NCI-H128 (cell line): ENCODE measurements around the gene COIL.
"Not testable (repeated sequence)": the region's sequence is repeated elsewhere in the genome, so short reads cannot be mapped to it uniquely, and the experiment has no call there.

ENCODE experiments used
- DNase-seq: peaks from one replicate; lab custom pipeline; 2025; ENCODE audit not compliant: unreplicated experiment; lab: John Stamatoyannopoulos, UW

COIL gene

DNA sequence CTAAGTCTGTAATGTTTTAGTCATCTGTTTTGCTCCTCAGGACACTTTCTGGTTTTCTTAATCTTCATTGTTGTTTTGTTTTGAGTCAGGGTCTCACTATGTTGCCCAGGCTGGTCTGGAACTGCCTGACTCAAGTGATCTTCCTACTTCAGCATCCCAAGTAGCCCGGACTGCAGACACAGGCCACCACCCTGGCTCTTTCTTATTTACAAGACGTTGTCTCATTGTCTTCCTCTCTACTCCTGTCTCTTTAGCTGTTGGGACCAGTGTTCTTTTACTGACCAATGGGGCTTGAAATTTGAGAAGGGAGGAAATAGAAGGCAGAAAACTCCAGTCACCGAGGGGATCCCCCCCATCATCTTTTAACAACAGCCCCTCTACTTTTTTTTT is 18.2 kb upstream of the COIL start:
- no peak for DNase-seq

DNA sequence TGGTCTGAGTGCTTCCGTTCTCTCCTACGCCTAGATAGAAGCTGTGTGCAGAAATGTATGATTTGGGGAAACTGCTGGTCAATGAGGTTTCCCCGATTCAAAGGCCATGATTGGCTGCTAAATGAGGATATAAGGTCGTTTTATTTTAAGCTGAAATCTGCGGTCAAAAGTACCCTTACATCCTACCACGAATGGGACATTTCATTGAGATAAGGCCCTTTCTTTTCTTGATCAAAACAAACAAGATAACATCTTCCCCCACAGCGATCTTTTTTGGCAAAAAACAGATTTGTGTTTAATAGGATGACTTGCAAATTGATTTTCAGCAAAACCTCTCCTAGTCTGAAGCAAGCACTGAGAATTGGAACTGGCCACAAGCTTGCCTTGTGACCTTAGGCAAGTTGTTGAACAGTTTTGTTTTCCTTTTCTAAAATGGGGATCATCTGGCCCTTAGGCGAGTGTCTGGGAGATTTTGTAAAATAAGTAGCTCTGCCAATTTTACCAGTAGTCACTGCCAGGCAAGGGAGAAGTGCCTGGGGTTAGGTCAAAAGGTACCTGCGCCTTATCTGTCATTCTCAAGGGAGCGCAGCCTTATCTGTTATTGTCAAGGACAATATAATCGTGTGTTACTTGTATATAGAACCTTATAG is 17.7 kb upstream of the COIL start:
- DNase-seq, result no peak

DNA sequence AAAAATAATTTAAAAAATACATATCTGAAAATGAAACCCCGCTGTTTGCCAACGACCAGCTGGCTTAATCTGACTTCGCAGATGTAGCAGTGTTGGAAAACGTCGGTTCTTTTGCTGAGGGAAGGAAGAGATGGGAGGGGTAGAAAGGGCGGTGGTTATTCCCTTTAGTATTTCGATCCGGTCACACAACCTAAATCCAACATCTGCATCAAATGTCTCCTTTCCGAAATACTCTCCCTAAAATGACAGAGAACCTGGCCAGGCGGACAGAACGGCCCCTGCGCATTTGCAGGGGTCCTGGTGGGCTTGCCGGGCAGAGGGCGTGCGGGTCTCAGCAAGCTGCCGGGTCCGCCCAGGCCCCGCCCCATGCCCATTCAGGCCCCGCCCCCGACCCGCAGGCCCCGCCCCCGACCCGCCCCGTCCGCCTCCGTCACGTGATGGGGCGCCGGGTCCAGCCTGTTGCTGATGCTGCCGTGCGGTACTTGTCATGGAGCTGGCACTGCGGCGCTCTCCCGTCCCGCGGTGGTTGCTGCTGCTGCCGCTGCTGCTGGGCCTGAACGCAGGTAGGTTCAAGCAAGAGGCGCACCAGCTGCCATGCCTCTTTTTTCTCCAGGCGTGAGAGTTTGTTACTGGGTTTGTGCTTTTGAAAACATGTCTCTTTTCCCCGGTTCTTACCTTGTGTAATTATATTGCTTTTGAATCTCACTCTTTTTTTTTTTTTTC is 17.0 kb upstream of the COIL start, which contains the start of gene SCPEP1:
Gene SCPEP1, plus strand, starts transcription at position 459 of the 723 bp plus-strand sequence. Its CDS starts 29 bp downstream, at position 488.
- peak; percentile 53 for DNase-seq

DNA sequence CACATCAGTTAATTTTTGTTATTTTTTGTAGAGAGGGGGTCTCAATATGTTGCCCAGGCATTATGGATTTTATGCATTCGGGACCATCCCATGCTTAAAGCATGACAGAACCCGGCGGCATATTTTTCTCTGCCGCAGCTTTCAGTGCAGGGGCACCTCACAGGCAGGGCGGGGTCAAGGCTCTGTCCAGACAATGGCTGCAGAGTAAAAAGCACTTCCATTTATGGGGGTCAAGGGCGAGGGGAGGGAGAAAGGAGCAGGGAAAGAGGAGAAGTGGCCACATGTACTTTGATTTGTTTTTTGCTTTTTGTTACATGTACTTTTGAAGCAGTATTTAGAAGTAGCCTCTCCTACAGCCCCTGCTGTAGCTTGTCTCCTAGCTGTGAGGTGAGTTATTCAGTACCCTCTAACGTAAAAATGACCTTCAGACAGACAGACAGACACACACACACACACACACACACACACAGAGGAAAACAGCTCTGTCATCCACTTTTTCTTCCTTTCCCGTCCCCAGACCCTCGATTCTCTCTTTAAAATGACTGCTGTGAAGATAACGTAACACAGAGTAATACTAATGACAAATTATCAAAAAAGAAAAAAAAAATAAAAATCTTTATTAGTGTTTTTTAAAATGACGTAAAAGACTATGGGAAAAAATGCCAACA is 16.2 kb upstream of the COIL start:
- no peak for DNase-seq

DNA sequence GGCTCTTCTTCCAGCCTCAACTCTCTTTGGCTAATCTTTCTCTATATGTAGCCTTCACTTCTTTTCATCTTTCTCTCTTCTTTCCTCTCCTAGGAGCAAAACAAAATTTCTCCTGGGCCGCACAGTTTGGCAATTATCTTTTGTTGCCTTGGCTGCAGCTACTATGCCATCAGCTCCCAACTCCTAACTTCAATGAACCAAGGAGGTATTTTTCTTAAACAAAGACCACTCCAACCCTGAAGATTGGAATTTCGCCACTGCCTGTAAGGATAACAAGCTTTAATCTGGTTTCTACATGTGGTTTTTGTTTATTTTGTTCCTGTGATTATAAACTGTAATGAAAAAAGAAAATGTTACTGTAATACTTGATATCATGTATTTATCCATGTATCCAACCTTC is 14.8 kb upstream of the COIL start:
- no peak for DNase-seq

DNA sequence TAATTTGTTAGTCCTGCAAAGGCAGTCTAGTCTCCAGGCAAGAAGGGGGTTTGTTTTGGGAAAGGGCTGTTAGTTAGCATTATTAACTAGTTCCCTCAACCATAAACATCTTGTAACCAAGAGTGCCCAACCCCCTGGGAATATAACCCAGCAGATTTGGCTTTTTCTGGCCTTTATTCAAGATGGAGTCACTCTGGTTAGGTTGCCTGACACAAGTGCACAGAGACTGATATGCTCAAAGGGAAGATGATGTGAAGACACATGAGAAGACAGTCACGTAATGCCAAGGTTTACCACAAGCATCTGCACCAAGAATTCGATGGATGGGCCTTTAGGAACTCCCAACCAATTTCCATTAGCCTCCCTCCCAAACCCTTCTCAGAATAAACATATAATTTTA is 13.2 kb upstream of the COIL start:
- no peak for DNase-seq

DNA sequence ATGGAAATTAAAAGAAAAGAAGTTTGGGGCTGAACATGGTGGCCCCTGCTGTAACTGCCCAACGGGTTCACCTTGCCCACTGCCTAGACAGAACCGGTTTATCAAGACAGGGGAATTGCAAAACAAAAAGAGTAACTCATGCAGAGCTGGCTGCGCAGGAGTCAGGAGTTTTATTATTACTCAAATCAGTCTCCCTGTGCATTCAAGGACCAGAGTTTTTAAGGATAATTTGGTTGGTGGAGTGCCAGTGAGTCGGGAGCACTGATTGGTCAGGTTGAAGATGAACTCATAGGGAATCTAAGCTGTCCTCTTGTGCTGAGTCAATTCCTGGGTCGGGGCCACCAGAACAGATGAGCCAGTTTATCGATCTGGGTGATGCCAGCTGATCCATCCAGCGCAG is 12.7 kb upstream of the COIL start:
- no peak for DNase-seq

DNA sequence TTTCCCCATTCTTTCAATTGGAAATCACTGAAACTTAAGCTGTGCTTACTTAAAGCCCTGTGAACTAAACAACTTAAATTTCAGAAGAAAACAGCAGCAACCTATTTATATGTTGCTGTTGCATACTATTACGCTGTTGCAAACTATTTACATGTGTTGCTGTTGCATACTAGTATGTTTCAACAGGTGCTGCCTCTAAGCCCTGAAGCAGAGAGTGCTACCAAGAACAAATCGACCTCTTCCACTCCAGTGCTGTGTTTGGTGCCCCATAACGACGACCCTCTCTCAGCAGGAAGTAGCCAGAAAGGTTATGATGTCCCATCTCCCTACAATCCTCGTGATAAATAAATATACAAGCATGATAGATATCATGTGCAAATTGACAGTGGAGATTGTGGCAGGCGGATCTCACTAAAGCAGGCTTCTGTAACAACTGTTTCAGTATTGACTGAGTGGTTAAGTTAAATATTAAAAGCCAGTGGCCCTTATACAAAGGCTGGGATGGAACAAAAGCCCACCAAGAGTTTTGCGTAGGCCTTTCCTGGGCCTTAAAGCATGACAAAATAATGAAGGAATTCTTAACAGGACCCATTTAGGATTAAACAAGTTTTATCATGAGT is 11.4 kb upstream of the COIL start:
- no peak for DNase-seq

DNA sequence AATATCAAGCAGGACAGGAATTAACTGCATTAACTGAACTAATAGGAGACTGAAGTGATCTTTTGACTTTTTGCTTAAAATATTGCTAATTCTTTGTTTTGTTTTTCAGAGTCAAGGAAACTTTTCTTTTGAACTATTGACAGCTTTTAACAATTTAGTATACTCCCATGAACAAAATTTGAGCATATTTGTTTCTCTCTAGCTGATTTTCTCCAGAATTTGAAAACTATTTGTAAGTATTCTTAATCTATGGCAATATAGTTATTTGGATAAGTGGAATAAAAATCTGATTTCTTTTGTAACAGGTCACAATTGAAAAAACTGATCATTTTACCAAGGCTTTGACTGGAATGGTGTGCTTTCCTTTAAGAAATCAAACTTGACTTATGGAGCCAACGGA is 10.1 kb upstream of the COIL start:
- no peak for DNase-seq

DNA sequence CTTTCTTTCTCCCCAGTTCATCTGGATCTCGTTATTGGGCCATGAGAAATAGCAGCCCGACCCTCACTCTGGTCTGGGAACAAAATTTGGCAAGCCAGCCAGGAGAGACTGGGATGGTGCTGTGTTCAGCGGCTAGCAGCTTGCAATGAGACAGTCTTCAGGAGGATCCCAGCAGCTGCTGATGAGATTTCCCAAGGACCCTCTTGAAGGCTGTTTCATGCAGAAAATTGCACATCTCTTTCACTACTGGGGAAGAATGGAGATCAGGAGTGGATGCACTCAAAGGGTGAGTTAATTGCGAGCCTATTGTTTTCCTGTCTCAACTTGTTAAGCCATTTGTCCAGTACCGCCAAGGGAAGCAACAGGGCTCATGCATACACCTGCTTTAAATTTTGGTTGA is 5.5 kb upstream of the COIL start:
- DNase-seq, result peak; percentile 68

DNA sequence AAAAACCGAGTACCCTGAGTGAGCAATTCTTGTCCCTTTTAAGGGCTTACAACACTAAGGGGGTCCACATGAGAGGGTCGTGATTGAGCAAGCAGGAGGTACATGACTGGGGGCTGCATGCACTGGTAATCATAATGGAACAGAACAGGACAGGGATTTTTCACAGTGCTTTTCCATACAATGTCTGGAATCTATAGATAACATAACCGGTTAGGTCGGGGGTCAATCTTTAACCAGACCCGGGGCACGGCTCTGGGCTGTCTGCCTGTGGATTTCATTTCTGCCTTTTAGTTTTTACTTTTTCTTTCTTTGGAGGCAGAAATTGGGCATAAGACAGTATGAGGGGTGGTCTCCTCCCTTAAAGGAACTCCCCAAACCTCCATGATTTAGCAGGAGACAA is 4.8 kb upstream of the COIL start:
- DNase-seq, result not testable (repeated sequence)

DNA sequence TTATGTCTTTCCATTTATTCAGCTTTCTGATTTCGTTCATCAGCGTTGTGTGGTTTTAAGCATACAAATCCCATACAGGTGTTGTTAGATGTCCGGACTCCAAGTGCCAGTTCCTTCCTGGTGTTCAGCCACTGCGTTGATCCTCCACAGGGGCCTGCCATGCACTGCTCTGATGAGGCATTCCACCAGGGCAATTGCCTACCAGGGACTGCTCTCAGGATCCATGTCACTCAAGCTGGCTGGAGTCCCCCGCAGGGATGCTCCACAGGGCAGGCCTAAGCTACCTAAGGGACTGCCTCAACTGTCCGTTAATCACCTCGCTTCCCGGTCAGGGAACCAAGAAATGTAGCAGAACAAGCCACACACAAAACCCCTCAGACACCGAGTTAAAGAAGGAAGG is 4.4 kb upstream of the COIL start:
- DNase-seq, result not testable (repeated sequence)

DNA sequence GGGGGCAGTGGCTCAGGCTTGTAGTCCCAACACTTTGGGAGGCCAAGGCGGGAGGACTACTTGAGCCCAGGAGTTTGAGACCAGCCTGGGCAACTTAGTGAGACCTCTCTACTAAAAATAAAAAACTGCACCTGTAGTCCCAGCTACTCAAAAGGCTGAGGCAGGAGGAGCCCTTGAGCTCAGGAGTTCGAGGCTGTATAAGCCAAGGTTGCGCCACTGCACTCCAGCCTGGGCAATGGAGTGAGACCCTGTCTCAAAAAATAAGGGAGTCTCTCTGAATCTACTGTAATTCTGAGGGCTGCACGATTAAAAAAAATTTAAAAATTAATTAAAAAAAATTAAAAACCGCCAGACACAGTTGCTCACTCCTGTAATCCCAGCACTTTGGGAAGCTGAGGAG is 3.9 kb downstream of the COIL start:
- no peak for DNase-seq

DNA sequence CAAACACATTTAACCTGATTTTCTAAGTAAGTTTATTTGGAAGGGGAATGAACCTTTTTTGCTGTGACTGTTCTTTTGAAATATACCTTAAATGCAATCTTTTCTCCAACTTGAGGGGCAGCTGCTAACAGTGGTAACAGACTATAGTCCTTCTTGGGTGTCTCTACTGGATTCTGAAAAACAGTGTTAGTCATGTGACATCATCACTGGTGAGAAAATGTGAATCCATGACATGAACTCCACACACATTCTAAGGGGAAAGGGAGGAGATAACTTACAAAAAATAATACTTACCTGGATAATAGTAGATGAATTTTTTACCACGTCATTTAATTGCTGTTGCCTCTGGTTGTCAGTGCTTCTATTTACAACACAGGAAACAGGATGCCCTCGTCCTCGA is 11.3 kb downstream of the COIL start:
- no peak for DNase-seq

DNA sequence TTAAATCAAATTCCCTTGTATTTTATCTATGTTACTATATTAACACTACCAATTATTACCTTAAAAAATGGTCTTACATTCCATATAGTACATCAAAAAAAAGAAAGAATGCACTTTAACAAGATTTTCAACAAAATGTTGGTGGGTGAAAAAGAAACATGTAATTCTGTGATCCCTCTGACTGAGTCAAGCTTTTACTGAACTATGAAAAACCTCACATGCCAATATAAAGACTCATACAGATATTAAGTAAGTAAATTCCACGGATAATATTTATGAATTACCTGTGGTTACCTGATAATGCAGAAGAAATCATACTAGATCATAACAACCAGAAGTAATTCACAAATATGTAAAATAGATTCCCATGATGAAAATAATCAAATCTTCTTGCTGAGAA is 12.4 kb downstream of the COIL start:
- no peak for DNase-seq

DNA sequence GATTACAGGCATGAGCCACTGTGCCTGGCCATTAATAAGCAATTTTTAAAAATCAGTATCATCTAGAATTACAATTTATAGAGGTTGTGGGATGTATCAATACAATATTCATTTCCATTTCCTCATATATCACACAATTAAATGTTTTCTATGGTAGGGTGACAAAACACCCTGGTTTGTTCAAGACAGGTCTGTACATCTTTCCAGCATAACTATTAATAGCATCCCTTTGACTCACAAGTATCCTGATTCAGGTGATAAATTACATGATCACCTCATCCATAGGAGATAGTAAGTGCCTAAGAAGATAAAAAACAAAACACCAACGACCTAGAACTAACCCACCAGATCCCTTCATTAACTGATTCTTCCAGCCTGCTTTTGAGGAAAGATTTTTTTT is 13.1 kb downstream of the COIL start:
- DNase-seq, result no peak

DNA sequence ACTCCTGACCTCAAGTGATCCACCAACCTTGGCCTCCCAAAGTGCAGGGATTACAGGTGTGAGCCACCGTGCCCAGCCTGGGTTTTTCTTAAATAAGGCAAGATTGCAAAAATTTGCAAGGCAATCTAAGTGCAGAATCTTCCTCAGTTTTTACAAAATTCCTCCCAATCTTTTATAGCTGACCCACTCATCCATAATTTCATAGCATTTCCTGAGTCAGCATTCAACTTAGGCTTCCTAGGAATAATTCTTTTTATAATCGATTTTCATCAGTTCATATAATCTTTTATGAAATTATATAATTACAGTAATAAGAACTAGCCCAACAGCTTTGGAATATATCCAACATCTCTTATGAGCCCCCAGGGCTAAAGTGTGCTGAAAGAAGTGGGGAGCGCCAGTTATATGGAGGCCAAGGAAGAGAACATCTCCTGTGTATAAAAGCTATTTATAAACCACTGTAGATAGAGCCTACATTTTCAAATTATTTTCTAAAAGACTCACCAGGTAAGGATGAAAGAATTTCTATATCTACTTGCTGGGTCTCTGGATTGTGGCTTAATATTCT is 14.8 kb downstream of the COIL start:
- no peak for DNase-seq

DNA sequence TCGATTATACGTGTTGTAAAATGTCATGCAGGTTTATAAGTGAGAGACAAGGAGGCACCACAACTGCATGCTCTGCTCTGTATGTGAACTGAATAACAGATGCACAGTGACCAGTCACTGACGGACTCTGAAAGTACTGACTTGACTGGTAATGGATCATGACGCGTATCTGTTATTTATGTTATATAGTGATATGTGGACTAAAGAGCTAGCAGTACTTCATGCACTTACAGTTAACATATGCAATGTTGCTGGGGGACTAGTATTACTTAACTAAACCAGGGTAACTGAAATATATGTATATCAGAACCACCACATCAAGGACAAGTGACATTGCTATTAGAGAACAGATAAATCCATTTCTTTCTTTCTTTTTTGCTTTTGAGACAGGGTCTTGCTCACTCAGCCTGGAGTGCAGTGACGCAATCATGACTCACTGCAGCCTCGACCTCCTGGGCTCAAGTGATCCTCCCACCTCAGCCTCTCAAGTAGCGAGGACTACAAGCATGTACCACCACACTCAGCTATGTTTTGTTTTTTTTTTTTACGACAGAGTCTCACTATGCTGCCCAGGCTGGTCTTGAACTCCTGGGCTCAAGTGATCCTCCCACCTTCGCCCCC is 17.2 kb downstream of the COIL start:
- no peak for DNase-seq

DNA sequence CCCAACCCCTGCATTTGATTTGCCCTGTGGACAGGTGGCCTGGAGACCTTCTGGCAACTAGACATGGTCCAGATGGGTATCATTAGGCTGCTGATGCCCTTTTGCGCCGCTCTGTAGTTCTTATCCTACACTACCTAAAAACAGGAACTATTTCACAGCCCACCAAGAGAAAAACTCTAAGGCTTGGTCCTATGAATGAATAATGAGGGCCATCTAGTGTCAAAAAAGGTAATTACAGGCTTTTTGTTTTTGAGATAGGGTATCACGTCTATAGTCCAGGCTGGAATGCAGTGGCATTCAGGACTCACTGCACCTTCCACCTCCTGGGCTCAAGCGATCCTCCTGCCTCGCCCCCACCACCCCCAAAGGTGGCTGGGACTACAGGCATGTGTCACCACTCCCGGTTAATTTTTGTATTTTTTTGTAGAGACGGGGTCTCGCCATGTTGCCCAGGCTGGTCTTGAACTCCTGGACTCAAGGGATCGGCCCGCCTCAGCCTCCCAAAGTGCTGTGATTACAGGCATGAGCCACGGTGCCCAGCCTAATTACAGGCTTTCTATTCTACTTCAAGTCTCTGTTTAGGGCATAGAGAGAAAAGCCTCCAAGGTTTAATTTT is 20.9 kb downstream of the COIL start:
- DNase-seq, result no peak

DNA sequence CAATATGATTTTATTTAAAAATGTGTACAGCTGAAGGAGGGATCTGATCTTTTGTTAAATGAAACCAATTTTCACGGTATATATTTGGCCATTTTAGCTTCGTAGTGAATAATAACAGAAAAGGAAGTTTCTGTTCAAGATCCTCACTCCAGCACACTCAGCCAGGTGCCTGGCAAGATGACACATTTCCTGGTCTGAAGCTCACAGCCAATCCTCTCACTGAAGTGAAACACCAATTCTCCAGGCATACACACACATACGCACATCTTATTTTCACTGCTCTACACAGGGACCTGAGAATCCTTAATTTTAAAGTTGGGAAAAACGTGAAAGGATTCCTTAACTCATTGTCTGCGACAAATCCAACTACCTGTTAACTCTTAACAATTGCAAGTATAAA is 22.6 kb downstream of the COIL start:
- not testable (repeated sequence) for DNase-seq

DNA sequence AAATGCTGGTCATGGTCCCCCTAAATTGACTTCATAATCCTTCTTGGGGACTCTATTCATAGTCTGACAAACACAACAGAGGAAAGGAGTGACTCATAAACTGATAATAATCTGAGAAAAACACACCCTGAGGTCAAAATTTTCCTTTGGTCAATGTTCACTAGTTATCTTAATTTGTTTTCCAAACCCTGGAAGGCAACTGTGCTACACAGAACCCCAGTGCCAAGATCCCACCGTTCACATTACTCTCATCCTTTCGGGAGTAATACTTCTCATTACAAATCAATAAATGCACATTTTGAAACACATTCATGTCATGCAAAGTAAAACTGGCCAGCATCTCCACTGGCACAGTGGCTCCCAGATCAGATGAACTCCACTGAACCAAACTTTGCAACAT is 23.2 kb downstream of the COIL start:
- no peak for DNase-seq
